Panc1 (cell line): ENCODE measurements around the gene DPM3. TPM values are rescaled to one million over a fixed set of nuclear protein-coding genes. Genes with fewer than 3 reads are reported as not detected.

Experiments used
- ATAC-seq: fragments of 200-7000 bp; cut with Tn5 transposase; 2 replicates; pipeline ENCODE4 v1.9.1; 2020; ENCODE audit warnings: mild to moderate bottlenecking, moderate library complexity
- BruUV-seq: library from RNA; stranded (reverse); fragments of 400-500 nt; replicated peaks from 2 replicates; lab custom pipeline; 2021; lab: Mats Ljungman, UMichigan
- CTCF ChIA-PET: fragments of 300-600 bp; sonication (Branson Sonifier 250); formaldehyde crosslinking; loops from one replicate; lab custom pipeline; 2022; ENCODE audit warnings: antibody characterized with exemption; lab: Charles Lee
- POLR2A ChIA-PET: fragments of 300-600 bp; sonication (Branson Sonifier 250); formaldehyde crosslinking; loops from one replicate; lab custom pipeline; 2022; ENCODE audit warnings: antibody characterized with exemption; lab: Charles Lee
- DNase-seq: peaks from one replicate; pipeline ENCODE4 v3.0.0-alpha.2; 2010; ENCODE audit warnings: low read depth, low spot score
- H3K27ac ChIP-seq: 2 replicates; pipeline ENCODE4 v1.5.1; 2011; ENCODE audit warnings: mild to moderate bottlenecking, low read length, inconsistent platforms
- H3K27me3 ChIP-seq: fragments of 200-500 bp; sonication (Bioruptor generic); 2 replicates; pipeline ENCODE4 v1.6.0; 2014; ENCODE audit warnings: low read length, inconsistent platforms; ENCODE audit not compliant: control insufficient read depth, insufficient read depth
- H3K36me3 ChIP-seq: fragments of 200-500 bp; sonication (Bioruptor generic); 2 replicates; pipeline ENCODE4 v1.5.1; 2014; ENCODE audit warnings: inconsistent platforms, mild to moderate bottlenecking, low read length, moderate library complexity; ENCODE audit not compliant: control insufficient read depth, insufficient read depth
- H3K4me1 ChIP-seq: 2 replicates; pipeline ENCODE4 v1.5.1; 2011; ENCODE audit warnings: inconsistent platforms, mild to moderate bottlenecking, low read length, moderate library complexity; ENCODE audit not compliant: control insufficient read depth, insufficient read depth
- H3K4me3 ChIP-seq, 2 experiments: 2 replicates each; pipeline ENCODE4 v1.5.1; 2011 to 2012; ENCODE audit warnings: low read depth in 2 of 2, low read length in 2 of 2, mild to moderate bottlenecking in 2 of 2, inconsistent platforms in 1 of 2, moderate library complexity in 1 of 2
- H3K9me3 ChIP-seq: fragments of 200-500 bp; sonication (Bioruptor generic); 2 replicates; pipeline ENCODE4 v1.5.1; 2014; ENCODE audit warnings: low read depth, mild to moderate bottlenecking, inconsistent platforms, low read length, moderate library complexity; ENCODE audit not compliant: control insufficient read depth, insufficient read depth
- POLR2AphosphoS5 ChIP-seq: IDR thresholded peaks from 2 replicates; pipeline ENCODE4 v1.6.1; 2012; ENCODE audit warnings: mild to moderate bottlenecking, low read depth, low read length, moderate library complexity
- SIN3A ChIP-seq: IDR thresholded peaks from 2 replicates; pipeline ENCODE4 v1.6.1; 2012; ENCODE audit warnings: low read depth, mild to moderate bottlenecking, low read length, moderate library complexity, borderline replicate concordance; ENCODE audit not compliant: insufficient read depth
- TCF7L2 ChIP-seq: IDR thresholded peaks from 2 replicates; pipeline ENCODE4 v1.6.1; 2011; ENCODE audit warnings: mild to moderate bottlenecking, low read depth, low read length, inconsistent platforms
- in situ Hi-C: cut with HindIII; loops from 2 replicates; pipeline ENCODE4 v1.10.0; 2016; ENCODE audit warnings: low sequenced_read_pairs, low pct_unique_long_range_greater_than_20kb
- intact Hi-C: fragments of 100-400 bp; cut with micrococcal nuclease; formaldehyde crosslinking; loops from one replicate; pipeline ENCODE4 v1.10.0; 2022; ENCODE audit not compliant: unreplicated experiment
- total RNA-seq: library from RNA; stranded (reverse); gene quantifications from one replicate; pipeline ENCODE4 v1.2.1, GENCODE V29; 2021; ENCODE audit not compliant: unreplicated experiment
- TF ChIP-seq, protein P1 (sequence below), 2 experiments: IDR thresholded peaks; 2 replicates each; pipeline ENCODE4 v1.6.1; 2011 to 2012; ENCODE audit warnings: low read depth in 2 of 2, control low read depth in 1 of 2, low read length in 1 of 2, mild to moderate bottlenecking in 1 of 2, moderate library complexity in 1 of 2; ENCODE audit not compliant: insufficient read depth in 1 of 2
- TF ChIP-seq, protein P2 (sequence below): fragments of 450-650 bp; IDR thresholded peaks from 2 replicates; pipeline ENCODE4 v1.5.1; 2017; ENCODE audit warnings: mild to moderate bottlenecking

The DPM3 gene
- total RNA-seq, 1 experiment from 2014 or later = 66.0 TPM

DNA sequence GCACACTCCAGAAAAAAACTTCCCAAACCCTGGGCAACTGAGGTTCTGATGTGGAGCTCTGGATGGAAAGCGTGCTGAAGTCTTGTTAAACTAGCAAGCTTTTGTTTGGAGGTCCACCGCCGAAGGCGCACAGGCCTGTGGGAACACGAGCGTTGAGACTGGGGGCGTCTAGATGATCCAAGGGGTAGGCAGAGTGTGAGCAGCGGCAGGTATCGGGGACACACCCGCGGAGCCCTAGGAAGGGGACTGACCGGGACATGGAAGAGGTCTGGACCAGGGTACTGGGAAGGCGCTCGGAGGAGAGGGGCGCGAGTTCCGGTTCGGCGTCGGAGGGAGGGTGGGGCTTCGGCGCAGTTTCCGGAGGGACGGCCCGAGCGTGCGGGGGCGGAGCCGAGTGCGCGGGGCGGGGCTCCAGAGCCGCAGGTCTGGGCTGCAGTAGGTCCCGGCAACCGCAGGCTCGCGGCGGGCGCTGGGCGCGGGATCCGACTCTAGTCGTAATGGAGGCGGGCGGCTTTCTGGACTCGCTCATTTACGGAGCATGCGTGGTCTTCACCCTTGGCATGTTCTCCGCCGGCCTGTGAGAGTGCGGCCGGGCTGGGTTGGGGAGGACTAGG lies 4.8 kb downstream of the DPM3 start, which contains the start of gene SLC50A1:
Gene SLC50A1, plus strand, starts transcription at position 438 of the 614 bp plus-strand sequence. Its CDS starts 60 bp downstream, at position 498.
- Histone ChIP-seq H3K9me3 (no peaks in the 10 kb centered on the region), H3K4me3 (peak within 1 kb of the TSS; percentile 60 to 86), H3K4me1 (peaks cover 35% of the 10 kb centered on the region), H3K27ac (peak within 1 kb of the TSS; percentile 93), H3K36me3 (no peaks in the 10 kb centered on the region), H3K27me3 (no peaks in the 10 kb centered on the region)
- ATAC-seq (peak; percentile 86), DNase-seq (peak; percentile 62)
- TF ChIP-seq, protein P1, sequence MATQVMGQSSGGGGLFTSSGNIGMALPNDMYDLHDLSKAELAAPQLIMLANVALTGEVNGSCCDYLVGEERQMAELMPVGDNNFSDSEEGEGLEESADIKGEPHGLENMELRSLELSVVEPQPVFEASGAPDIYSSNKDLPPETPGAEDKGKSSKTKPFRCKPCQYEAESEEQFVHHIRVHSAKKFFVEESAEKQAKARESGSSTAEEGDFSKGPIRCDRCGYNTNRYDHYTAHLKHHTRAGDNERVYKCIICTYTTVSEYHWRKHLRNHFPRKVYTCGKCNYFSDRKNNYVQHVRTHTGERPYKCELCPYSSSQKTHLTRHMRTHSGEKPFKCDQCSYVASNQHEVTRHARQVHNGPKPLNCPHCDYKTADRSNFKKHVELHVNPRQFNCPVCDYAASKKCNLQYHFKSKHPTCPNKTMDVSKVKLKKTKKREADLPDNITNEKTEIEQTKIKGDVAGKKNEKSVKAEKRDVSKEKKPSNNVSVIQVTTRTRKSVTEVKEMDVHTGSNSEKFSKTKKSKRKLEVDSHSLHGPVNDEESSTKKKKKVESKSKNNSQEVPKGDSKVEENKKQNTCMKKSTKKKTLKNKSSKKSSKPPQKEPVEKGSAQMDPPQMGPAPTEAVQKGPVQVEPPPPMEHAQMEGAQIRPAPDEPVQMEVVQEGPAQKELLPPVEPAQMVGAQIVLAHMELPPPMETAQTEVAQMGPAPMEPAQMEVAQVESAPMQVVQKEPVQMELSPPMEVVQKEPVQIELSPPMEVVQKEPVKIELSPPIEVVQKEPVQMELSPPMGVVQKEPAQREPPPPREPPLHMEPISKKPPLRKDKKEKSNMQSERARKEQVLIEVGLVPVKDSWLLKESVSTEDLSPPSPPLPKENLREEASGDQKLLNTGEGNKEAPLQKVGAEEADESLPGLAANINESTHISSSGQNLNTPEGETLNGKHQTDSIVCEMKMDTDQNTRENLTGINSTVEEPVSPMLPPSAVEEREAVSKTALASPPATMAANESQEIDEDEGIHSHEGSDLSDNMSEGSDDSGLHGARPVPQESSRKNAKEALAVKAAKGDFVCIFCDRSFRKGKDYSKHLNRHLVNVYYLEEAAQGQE (IDR thresholded peaks at IDR 0.05; ENCODE audit: insufficient read depth in 1 of 2, low read depth in 2 of 2, low read length in 1 of 2) = no peak
- TF ChIP-seq, protein P2, sequence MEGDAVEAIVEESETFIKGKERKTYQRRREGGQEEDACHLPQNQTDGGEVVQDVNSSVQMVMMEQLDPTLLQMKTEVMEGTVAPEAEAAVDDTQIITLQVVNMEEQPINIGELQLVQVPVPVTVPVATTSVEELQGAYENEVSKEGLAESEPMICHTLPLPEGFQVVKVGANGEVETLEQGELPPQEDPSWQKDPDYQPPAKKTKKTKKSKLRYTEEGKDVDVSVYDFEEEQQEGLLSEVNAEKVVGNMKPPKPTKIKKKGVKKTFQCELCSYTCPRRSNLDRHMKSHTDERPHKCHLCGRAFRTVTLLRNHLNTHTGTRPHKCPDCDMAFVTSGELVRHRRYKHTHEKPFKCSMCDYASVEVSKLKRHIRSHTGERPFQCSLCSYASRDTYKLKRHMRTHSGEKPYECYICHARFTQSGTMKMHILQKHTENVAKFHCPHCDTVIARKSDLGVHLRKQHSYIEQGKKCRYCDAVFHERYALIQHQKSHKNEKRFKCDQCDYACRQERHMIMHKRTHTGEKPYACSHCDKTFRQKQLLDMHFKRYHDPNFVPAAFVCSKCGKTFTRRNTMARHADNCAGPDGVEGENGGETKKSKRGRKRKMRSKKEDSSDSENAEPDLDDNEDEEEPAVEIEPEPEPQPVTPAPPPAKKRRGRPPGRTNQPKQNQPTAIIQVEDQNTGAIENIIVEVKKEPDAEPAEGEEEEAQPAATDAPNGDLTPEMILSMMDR = no peak
- TF ChIP-seq TCF7L2 (0 out of 2 replicates have a peak, but pooled peaks have one; percentile 18), SIN3A (peak; percentile 19; the same call in 1 of the 2 replicates), POLR2AphosphoS5 (peak; percentile 95)
- CTCF ChIA-PET = interaction anchor here (0.6 to 2.2 kb wide), 3 partner anchors 11 to 166 kb away, joined by 3 to 6 read pairs (median 4); no protein-coding TSS in a partner anchor
- POLR2A ChIA-PET = interaction anchor here (0.6 kb wide), 1 partner anchor 38 kb away, joined by 3 read pairs; no protein-coding TSS in a partner anchor
- BruUV-seq = no TSS peak
- in situ Hi-C loops = no loop called here
- intact Hi-C loops = no loop called here

DNA sequence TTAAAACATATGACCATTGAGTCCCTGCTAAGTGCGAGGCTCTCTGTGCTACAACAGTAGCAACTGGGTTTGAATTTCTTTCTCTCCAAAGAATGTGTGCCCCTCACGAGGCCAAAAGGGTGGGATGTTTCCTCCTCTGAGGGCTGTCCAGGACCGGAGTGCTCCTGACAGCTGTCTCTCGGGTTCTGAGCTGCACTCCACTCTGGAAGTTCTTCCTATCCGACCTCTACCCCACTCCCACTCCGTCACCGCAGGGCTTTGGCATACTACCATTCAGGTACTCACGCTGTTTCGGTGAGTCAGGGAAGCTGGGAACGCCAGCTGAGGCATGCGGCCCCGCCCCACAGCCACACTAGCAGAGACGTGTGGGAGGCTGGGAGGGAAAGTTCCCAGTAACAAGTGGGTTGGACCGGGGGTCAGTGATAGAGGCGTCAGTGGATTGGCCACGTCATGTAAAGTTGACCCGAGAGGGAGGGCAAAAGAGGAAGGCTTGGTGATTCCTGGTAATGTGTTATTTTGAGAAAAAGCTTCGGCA lies 5.4 kb downstream of the DPM3 start:
- POLR2A ChIA-PET = no interaction called here
- H3K4me1 ChIP-seq = peaks cover 40% of the 10 kb centered on the region

More for the DNA sequence above, 5.4 kb downstream of the DPM3 start:
- H3K27me3 ChIP-seq = no peaks in the 10 kb centered on the region
- CTCF ChIA-PET = interaction anchor here (0.7 to 2.2 kb wide), 2 partner anchors 12 to 44 kb away, joined by 3 to 6 read pairs; no protein-coding TSS in a partner anchor
- TF ChIP-seq SIN3A (no peak), POLR2AphosphoS5 (no peak), TCF7L2 (no peak)
- TF ChIP-seq, protein P1 (IDR thresholded peaks at IDR 0.05; ENCODE audit: insufficient read depth in 1 of 2, low read depth in 2 of 2, low read length in 1 of 2) = no peak
- TF ChIP-seq, protein P2 = no peak
- peak overlapping the region; percentile 60 to 86 for H3K4me3 ChIP-seq
- peak; percentile 78 for ATAC-seq
- BruUV-seq = no TSS peak
- in situ Hi-C loops = no loop called here
- DNase-seq = peak; percentile 87
- H3K9me3 ChIP-seq = no peaks in the 10 kb centered on the region
- H3K27ac ChIP-seq = peak overlapping the region; percentile 93
- H3K36me3 ChIP-seq = no peaks in the 10 kb centered on the region
- intact Hi-C loops = no loop called here
